ENCODE results near the gene PIGC.
"Not testable (repeated sequence)": the region's sequence is repeated elsewhere in the genome, so short reads cannot be mapped to it uniquely, and the experiment has no call there.

PIGC gene

DNA sequence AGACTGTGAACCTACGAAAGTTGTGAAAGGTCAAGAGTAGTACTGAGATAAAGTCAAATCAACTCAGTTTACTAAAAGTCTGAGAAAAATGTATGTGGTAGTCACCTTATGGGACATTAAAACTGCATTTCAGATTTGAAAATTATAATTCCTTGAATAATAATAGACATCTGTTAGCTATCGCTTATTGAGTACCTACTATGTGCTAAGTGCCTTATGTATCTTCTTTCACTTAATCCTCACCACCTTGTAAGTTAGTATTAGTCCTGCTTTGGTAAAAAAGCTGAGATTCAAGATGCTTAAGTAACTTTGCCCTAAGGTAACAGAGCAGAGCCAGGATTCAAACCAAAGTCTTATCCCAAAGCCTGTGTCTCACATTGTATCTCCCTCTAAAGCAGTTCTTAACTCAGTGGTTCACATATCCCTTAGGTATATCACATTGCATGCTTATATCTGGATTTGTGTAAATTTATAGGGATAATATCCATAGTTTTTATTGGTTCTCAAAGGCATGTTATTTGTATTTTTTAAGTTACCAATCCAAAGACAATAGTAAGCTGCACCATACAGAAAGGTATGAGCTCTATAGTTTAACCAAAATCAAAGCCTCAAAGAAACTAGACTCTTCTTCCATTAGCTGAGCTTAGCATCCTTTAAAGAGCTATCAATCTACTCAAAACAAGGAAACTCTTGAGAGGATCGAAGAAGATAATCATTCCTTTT is 865 bp downstream of the PIGC start:
- no peak for TF ChIP-seq CTCF (IDR thresholded peaks at IDR 0.05; ENCODE audit: insufficient read depth, low read depth, low read length, missing control alignments)
- peak overlapping the region; percentile 91 for H3K4me3 ChIP-seq (ENCODE audit: low read depth, low read length)
- no peak for DNase-seq (ENCODE audit: low read depth)

DNA sequence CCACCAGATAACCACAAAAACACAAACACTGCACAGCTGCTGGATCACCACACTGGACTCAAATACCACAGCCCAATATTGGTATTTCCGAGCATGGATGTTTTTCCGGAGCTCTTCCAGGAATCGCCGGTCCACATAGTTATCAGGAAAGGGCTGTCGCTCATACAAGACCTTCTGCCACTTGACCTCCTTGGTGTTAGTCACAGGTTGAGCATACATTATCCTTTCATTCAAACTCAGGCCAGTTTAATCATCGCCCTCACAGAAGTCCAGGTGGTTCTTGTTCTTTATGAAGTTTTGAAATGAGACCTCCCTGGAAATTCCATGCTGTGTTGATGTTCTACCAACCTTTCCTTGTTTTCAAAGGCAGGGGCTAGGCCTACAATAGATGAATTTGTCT is 1.5 kb downstream of the PIGC start:
- no peak for TF ChIP-seq CTCF (IDR thresholded peaks at IDR 0.05; ENCODE audit: insufficient read depth, low read depth, low read length, missing control alignments)
- DNase-seq (ENCODE audit: low read depth): no peak
- no peak overlapping the region for H3K4me3 ChIP-seq (ENCODE audit: low read depth, low read length)

DNA sequence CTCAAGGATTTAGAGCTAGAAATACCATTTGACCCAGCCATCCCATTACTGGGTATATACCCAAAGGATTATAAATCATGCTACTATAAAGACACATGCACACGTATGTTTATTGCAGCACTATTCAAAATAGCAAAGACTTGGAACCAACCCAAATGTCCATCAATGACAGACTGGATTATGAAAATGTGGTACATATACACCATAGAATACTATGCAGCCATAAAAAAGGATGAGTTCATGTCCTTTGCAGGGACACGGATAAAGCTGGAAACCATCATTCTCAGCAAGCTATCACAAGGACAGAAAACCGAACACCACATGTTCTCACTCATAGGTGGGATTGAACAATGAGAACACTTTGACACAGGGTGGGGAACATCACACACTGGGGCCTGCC is 6.7 kb downstream of the PIGC start:
- DNase-seq (ENCODE audit: low read depth); H3K4me3 ChIP-seq (ENCODE audit: low read depth, low read length): not testable (repeated sequence)

- DNase-seq (ENCODE audit: low read depth): no peak
- TF ChIP-seq CTCF (IDR thresholded peaks at IDR 0.05; ENCODE audit: insufficient read depth, low read depth, low read length, missing control alignments): no peak
- no peak overlapping the region for H3K4me3 ChIP-seq (ENCODE audit: low read depth, low read length)
Measured at GRCh38 chr1:172431721-172432192, 12.1 kb downstream of the PIGC start.

GRCh38 chr1:172431204-172431603 is 12.7 kb downstream of the PIGC start:
- no peak for DNase-seq (ENCODE audit: low read depth)
- TF ChIP-seq CTCF (IDR thresholded peaks at IDR 0.05; ENCODE audit: insufficient read depth, low read depth, low read length, missing control alignments): no peak
- H3K4me3 ChIP-seq (ENCODE audit: low read depth, low read length): no peak overlapping the region

GRCh38 chr1:172430128-172430454 is 13.8 kb downstream of the PIGC start:
- no peak for DNase-seq (ENCODE audit: low read depth)
- no peak for TF ChIP-seq CTCF (IDR thresholded peaks at IDR 0.05; ENCODE audit: insufficient read depth, low read depth, low read length, missing control alignments)
- no peak overlapping the region for H3K4me3 ChIP-seq (ENCODE audit: low read depth, low read length)

DNA sequence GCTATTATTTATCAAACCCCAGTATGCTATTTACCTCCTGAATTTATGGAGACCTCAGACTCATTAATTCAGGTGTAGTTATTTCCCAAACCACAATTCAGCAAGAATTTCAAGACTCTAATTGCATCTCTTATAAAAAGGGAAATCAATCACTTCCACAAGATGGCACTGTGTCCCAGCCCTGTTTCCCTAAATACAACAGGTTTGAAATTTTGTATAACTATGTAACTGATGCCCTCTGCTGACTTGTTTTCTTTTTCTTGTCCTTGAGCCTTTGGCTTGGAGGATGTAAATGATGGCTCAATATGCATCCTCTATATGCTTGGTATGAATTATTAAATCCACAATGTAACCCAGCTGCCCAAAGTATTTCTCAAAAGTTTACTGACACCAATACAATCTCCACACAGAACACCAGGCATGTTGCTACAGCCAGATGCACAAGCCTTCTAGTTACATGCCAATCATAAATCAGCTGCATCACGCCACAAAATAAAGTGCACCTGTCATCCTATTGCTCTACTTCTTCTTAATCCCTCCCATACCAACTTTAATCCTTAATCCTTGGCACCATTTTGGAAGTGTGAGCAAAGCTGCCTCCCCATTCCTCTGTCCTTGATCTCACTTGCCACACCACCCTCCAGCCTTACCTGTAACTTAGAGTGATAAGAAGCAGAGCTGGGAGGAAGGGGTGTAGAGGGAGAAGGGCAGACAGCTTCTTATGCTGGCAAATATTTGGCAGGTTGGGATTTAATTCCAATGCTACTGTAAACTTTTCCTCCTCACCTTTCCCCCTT is 14.3 kb downstream of the PIGC start:
- no peak overlapping the region for H3K4me3 ChIP-seq (ENCODE audit: low read depth, low read length)
- DNase-seq (ENCODE audit: low read depth): peak; percentile 72
- TF ChIP-seq CTCF (IDR thresholded peaks at IDR 0.05; ENCODE audit: insufficient read depth, low read depth, low read length, missing control alignments): peak; percentile 42

Data from GM12865 (cell line).